Islet of Langerhans (tissue), 1 donor: Measurements from ENCODE around the gene OR10V1.
A peak's percentile ranks its signal among the peaks of the same experiment; 100 is the strongest.

ENCODE experiments used
- FAIRE-seq: peaks from one replicate; lab custom pipeline; 2011; peaks lifted over from hg19 to GRCh38; lab: Jason Lieb, UNC

Gene OR10V1, protein sequence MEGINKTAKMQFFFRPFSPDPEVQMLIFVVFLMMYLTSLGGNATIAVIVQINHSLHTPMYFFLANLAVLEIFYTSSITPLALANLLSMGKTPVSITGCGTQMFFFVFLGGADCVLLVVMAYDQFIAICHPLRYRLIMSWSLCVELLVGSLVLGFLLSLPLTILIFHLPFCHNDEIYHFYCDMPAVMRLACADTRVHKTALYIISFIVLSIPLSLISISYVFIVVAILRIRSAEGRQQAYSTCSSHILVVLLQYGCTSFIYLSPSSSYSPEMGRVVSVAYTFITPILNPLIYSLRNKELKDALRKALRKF

DNA sequence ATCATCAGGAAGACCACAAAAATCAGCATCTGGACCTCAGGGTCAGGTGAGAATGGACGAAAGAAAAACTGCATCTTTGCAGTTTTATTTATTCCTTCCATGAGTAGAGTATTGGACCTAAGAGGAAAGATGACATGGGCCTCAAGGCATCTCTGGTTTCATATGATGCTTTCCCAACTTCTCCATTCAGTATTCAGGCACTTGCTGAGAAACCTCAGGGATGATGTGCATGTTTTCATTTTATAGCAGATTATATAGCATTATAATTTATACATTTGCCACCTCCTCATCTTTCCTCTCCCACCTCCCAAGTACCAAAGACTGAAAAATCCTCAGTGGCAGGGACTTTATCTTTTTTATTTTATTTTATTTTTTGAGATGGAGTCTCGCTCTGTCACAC lies at the start of gene OR10V1:
Gene OR10V1, minus strand, starts transcription at position 101 of the 400 bp plus-strand sequence. Its CDS starts 0 bp downstream, at position 101.
- no peak for FAIRE-seq

DNA sequence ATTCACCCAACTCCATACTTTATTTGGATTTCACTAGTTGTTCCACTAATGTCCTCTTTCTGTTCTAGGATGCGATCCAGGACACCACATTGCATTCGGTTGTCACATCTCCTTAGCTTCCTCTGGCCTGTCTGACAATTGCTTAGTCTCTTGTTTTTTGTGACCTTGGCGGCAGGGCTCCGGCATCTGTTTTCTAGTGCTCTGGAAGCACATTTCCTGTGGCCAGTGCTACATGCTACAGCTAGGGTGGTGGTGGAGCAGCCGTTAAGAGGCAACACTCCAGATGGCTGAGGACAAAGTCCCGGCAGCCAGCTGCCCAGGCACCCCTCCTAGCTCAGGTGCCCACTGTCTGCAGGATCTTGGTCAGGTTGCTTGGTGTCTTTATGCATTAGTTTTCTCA lies 48.3 kb upstream of the OR10V1 start:
- no peak for FAIRE-seq

DNA sequence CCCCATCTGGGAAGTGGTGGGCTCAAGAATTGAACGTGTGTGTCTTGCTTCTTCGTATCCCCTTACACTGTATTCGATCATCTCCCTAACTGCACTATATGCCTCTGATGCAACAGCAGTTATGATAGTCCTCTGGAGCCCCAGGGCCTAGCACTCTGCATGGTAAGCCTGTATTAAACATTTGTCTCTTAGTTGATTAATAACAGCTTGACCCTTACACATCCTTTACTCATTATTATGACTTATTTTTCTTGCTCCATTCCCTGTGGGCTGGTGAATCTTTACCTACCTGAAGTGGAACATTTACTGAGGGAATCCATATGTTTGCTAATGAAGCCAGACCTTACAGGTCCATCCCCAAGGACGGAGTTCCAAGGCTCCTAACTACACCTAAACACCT lies 47.1 kb upstream of the OR10V1 start:
- FAIRE-seq: no peak

DNA sequence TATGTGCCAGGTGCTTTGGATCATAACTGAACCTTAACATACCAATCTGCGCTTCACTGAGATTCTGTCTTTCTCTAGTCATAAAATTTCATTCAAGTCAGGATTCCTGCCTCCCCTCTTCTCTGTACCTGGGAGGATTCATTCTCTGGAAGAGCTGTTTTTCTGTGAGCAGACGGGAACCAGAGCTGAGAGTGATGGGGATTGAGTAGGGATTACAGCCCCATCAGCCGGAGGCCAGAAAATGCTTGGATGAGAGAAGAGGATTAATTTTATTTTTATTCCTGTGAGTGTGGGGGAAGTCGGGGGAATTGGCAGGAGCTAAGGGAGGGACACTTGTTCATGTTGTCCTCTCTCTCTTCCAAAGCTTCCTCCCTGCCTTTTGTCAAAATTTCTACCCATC lies 46.3 kb upstream of the OR10V1 start:
- FAIRE-seq: no peak

DNA sequence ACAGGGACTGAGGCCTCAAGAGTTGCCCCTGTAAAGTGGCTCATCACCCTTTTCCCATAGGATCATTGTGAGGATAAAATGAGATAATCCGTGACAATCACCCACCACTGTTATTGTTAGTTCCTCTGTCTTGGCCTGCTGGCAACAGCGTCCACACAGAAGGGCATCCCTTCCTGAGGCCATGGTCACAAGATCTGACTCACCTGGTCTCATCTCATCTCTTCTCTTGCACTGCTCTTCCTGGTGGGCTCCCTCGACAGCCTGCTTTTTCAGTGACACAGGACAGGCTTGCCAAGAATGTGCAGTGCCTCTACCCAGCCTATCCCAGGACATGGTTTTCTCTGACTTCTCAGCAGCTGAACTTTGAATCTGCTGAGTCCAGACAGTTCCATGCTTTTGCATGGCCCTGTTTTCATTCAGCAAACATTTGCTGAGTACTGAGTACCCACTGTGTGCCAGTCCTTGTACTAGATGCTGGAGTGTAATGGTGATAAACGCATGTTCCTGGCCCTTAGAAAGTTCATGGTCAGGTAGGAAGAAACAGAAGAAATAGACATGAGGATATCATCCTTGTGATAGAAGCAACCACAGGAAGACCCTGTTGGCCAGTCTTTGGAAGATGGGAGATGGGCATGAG lies 44.9 kb upstream of the OR10V1 start:
- no peak for FAIRE-seq

DNA sequence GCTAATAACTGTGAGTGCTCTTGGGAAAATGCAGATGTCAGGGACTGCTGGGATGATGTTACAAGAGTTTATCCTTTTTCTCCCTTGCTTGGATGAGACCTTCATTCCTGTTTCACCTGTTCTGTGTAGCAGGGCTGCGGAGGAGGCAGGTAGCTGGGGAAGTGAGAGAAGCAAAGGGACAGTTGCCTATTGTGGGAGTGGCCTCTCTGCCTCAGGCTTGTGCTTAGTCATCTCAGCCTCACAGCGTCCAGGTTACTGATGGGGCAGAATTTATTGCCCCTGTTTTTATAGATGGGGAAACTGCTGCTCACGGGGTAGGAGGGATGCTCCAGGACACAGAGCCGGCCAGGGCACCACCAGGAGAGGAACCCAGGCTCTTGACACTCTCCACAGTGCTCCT lies 43.2 kb upstream of the OR10V1 start:
- no peak for FAIRE-seq

DNA sequence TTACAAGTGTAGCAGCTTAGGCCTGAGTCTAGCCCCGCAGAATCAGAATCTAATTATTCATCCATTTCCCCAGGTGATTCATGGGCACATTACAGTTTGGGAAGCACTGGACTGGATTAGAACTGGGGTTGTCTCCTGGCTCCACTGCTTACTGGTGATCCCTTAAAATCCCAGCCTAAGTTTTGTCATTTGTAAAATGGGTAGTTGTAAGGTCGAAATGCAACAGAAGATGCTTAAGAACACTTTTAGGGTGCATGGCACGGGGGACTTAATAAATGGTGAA lies 42.9 kb upstream of the OR10V1 start:
- FAIRE-seq: peak; percentile 41

DNA sequence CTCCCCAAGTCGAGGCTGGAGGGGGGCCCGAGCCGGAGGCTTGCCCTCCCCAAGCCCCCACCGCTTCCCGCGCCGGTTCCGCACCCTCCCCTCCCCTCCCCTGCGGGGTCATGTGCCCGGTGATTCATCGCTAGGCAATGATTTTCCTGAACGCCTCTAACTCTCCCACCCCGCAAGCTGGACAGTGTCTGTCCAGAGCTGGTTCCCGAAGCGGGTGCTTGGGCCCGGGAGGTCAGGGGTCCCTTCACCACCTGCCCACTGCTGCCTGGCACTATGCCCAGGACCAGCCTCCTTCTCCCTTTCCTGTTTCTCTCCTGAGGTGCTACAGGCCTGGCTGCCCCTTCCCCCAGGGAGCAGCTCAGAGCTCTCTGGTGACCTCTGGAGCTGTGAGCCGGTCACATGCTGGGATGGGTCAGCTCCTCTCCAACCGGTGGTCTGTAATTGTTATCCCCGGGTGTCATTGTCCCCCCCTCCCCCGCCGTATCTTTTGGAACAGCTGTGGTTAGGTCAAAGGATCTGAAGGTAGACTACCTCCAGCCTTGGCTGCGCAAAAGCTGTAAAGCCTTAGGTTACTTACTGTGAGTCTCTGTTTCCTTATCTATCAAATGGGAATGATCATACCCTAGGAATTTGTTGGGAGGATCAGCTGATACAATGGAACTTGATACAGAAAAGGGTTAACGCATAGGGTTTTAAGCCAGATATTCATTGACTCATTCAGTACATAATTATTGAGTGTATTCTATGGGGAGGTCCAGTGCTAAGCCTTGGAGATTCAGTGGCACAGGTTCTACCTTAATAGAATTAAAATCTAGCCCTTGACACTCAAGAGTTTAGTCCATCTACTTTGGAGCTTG lies 42.3 kb upstream of the OR10V1 start:
- peak; percentile 30 for FAIRE-seq

DNA sequence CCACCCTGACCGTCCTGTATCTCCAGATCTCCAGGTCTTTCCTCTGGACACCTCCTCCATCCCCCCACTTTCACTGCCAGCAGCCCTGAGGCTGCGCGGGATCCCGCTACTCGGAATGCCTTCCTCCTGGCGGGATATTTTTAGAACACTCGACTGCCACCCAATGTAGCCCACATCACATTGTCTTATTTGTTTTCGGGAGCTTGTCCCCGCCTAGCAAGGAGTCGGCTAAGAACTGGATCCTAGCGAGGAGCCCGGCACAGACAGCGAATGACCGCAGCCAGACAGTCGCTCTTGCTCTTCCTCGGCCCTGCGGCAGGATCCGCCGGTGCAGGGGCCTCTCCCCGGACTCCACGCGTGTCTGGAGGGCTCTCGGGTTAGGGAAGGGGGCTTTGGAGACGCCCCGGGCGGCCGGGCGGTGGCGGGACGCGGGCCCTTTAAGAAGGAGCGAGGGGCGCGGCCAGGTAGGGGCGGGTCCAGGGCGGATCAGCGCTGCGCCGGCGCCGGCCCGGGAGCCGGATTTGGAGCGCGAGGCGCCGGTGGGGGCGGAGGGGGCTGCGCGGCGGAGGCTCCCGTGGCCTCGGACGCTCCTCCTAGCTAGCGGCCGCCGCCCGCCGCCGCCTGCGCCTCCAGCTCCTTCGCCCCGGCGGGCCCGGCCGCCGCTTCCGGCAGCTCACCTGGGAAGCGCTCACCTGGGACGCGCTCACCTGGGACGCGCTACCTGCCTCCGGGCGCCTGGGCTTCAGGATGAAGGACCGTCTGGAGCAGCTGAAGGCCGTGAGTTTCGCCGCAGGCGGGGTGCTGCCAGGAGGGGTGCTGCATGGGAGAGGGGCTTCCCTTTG lies 41.4 kb upstream of the OR10V1 start, which contains the start of gene STX3:
Gene STX3, plus strand, starts transcription at position 518 of the 842 bp plus-strand sequence. Its CDS starts 230 bp downstream, at position 748.
- FAIRE-seq: no peak

DNA sequence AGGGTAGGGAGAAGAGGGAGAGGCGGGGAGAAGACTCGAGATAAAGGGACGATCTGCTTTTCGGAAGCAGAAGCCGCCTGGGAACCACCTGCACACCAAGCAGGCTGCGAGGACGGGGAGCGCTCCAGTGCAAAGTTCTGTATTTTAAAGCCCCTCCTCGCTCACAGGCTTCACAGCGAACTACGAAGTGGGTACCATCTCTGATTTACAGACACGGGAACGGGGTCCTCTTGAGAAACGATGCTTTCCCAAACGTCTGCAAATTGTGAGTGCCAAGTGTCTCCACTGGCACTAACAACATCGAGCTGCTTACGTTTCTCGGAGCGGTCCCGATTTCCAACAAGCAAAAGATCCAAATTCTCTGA lies 40.8 kb upstream of the OR10V1 start:
- no peak for FAIRE-seq

DNA sequence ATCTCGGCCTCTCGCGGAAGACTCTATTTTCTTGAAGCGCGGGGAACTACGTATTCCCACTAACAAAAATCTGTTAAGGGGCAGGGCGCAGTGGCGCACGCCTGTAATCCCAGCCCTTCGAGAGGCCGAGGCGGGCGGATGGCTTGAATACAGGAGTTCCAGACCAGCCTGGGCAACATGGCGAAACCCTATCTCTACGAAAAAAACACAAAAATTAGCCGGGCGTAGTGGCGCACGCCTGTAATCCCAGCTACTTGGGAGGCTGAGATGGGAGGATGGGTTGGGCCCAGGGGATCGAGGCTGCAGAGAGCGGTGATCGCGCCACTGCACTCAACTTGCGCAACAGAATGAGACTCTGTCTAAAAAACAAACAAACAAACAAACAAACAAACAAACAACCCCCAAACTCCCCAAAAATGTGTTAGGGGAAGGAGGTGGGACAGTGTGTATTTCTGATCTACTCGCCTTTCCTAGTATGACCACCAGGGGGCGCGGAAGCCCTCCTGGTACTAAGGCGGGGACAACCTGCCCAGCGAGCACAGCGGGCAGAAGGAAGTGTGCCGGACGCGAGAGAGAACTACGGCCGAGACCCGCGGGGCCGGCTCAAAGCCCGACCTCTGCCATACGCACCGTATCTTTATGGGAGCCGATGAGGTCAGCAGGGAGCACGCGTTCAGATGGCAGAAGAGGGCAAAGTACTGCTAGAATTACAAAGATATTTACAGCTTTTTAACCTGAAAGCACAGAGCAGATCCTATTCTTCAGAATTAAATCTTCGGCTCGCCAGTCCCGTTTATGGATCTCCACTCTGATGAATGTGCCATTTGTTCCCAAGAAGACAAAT lies 40.2 kb upstream of the OR10V1 start:
- no peak for FAIRE-seq

DNA sequence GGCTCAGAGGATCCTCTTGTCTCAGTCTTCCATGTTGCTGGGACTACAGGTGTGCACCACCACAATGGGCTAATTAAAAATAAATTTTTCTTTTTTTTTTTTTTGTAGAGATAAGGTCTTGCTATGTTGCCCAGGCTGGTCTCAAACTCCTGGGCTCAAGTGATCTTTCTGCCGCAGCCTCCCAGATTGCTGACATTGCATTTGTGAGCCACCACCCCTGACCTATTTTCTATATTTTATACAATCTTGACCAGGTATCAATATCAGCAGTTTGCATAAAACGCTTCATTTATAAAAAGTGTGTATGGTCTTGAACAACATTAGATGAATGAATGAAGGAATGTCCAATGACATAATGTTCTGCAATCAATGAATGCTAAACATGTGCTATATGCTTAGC lies 32.5 kb upstream of the OR10V1 start:
- no peak for FAIRE-seq

DNA sequence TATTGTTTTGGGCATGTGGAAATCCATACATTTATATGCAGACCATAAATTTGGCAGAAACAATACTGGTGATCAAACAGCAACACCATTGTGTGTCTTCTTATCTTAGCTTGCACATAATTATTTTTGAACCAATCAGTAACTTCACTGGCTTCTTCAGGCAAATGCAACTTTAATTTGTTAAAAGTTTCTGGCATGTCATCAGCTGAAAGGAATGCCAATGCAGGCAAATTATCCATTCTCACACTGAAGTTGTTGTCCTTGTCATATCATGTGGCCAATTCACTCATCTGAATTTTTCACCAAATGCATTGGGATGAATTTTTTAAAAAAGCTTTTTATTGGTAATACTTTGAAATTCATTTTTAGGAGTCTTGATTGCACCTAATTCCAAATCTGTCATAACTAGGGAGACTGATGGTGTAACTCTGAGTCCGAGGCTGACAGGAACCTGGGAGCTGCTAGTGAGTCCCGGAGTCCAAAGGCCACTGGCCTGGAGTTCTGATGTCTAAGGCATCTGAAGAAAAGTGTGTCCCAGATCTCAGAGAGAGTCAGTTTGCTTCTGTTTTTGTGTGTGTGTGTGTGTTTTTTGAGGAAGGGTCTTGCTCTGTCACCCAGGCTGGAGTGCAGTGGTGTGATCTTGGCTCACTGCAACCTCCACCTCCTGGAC lies 17.4 kb upstream of the OR10V1 start:
- FAIRE-seq: no peak

DNA sequence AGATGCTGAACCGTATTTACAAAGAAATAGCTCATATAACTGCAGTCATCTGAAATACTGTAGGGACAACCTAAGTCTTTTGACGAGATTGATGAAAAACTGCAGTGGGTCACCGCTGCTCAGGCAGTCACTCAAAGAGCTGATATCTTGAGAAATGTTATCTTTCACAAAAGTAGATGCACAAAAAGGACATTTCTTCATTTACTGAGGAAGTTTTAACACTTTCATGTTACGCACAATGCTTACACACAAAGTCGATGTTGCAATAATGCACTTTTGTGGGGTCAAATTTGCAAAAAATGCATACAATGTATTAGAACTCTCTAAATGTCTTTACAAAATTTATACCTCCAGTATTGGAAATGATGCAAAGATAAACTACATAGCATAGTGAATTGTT lies 16.2 kb upstream of the OR10V1 start:
- no peak for FAIRE-seq

DNA sequence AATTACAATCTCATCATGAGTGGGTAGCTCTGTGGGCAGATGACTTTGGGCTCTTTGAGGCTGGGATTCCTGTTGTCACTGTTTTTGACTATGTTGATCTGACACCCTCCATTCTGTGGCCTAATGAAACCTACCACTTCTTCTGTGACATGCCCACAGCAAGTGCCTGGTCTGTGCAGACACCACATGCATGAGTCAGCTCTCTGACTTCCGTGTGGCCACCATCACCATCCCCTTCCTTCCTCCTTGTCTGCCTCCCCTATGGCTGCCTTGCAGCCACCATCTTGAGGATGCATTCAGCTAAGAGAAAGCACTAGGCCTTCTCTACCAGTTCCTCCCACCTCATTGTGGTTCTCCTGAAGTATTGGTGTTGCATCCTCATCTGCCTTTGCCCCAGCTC lies 15.3 kb upstream of the OR10V1 start:
- FAIRE-seq: no peak

DNA sequence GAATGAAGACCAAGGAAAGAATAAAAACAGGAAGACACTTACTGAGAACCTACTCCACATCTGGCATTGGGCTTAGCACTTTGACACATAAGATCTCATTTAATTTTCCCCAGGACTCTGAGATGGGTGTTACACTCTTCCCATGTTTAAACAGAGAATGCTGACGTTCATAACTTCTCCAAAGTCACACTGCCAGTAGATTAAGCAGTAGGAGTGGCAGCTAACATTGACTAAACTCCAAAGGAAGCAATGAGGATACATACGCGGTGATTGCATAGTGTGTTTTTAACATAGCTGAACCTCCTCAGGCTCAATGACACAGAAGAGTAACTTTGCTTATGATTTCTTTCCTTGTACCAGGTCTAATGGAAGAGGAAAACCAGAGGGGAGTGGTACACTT lies 14.5 kb upstream of the OR10V1 start:
- no peak for FAIRE-seq

DNA sequence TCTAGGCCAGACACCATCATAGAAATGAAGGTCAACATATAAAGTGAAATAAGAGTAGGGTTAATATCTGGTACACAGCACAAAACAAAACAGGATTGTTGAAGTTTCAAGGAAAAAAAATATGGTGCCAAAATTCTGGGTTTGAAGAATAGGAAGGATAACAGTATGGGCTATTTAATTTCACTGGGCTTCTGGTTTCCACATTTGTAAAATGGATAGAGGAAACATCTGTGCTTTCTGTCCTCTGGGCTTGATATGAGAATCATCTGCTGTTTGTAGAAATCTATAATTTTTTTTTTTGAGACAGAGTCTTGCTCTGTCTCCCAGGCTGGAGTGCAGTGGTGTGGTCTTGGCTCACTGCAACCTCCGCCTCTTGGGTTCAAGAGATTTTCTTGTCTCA lies 13.8 kb upstream of the OR10V1 start:
- no peak for FAIRE-seq

DNA sequence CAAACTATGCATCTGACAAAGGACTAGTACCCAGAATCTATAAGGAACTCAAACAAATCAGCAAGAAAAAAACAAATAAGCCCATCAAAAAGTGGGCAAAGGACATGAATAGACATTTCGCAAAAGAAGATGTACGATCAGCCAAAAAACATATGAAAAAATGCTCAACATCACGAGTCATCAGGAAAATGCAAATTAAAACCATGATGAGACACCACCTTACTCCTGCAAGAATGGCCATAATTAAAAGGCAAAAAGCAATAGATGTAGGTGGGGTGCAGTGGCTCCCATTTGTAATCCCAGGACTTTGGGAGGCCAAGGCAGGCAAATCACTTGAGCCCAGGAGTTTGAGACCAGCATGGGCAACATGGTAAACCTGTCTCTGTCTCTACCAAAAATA lies 10.4 kb upstream of the OR10V1 start:
- no peak for FAIRE-seq

DNA sequence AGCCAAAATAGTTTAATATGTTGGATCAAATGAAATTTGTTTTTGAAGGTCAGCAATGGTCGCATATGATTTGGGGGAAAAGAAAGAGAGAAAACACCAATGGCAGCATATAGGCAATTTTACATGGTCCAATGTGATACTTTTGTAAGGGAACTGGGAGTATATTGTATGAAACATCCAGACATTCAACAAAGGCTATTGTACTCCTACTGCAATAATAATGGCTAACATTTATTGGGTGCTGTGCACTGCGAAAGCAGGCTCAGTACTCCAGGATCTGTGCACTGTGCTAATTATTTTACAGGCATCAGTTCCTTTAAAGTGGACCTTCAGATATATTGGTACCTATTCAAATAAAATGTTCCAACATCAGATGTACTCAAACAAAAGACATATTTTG lies 5.9 kb upstream of the OR10V1 start:
- FAIRE-seq: no peak

DNA sequence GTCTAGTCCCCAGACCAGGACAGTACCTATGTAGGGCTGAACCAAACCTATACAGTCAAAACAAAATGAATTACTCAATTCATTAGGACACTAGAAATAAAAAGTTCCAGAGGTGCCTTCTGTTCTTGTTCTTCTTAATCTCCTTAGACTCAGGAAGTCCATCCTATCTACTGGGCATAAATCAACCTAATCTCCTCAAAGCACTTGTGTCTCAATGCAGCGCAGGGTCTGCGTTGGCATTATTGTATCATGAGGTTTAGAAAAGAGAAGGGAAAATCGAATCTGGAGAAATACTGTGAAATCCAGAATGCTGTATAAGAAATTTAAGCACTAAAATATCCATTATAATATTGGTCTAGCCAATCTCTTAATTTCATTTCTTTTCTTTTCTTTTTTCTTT lies 2.4 kb upstream of the OR10V1 start:
- no peak for FAIRE-seq
